Muscle layer of duodenum (tissue), 2 donors: Measurements from ENCODE around the gene NR6A1.

ENCODE experiments used
- H3K27ac ChIP-seq: one replicate; pipeline ENCODE4 v1.7.0; 2013; ENCODE audit warnings: mild to moderate bottlenecking, low read length
- H3K27me3 ChIP-seq: one replicate; pipeline ENCODE4 v1.7.0; 2013; ENCODE audit warnings: low read depth, mild to moderate bottlenecking, control low read depth, low read length
- H3K36me3 ChIP-seq, 2 donors: one replicate each; pipeline ENCODE4 v1.7.0; 2013; ENCODE audit warnings: low read length in 2 of 2, control low read depth in 1 of 2, mild to moderate bottlenecking in 1 of 2; ENCODE audit not compliant: insufficient read depth in 2 of 2, control insufficient read depth in 1 of 2
- H3K4me1 ChIP-seq, 2 donors: one replicate each; pipeline ENCODE4 v1.7.0; 2013; ENCODE audit warnings: low read length in 2 of 2, mild to moderate bottlenecking in 2 of 2, control low read depth in 1 of 2, moderate library complexity in 1 of 2; ENCODE audit not compliant: insufficient read depth in 2 of 2, control insufficient read depth in 1 of 2
- H3K4me3 ChIP-seq, 2 donors: one replicate each; pipeline ENCODE4 v1.7.0; 2013; ENCODE audit warnings: low read length in 2 of 2, low read depth in 1 of 2, mild to moderate bottlenecking in 1 of 2
- H3K9me3 ChIP-seq, 2 donors: one replicate each; pipeline ENCODE4 v1.7.0; 2013; ENCODE audit warnings: low read length in 2 of 2, control low read depth in 1 of 2, mild to moderate bottlenecking in 1 of 2; ENCODE audit not compliant: control insufficient read depth in 1 of 2
- donor health status: healthy.

The NR6A1 gene

DNA sequence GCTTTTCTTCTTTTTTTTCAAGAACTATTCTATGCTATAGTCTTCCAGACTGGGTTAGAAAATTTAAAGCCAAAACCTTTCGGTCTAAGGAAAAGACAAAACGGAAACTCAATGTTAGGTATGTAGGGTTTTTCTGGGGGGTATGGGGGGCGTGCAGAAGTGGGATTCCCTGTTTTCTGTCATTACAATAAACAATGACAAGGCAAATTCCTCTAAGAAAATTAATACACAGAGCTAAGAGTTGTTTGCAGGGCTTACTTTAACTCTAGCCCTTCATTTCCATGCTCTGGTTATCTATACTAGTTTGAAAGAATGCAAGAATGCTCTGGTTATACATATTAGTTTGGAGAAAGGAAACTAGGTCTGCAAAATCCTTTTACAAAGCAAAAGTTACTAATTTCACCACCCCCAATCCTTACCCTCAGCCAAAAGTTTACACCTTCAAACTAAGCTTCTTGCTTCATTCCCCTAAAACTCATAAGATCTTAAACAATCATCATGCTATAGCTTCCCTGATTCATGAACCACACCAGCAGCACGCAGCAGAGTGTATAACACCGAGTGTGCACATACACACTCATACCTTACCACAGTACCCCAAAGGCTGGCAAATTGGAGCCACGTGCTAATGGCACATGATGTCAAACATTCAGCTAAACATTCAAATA, 174.8 kb downstream of the NR6A1 start:
- Histone ChIP-seq H3K27ac (no peak overlapping the region), H3K4me1 (peaks cover 18 to 25% of the 10 kb centered on the region in 2 donors), H3K4me3 (no peak overlapping the region), H3K9me3 (no peaks in the 10 kb centered on the region), H3K27me3 (no peaks in the 10 kb centered on the region), H3K36me3 (no peaks in the 10 kb centered on the region)

DNA sequence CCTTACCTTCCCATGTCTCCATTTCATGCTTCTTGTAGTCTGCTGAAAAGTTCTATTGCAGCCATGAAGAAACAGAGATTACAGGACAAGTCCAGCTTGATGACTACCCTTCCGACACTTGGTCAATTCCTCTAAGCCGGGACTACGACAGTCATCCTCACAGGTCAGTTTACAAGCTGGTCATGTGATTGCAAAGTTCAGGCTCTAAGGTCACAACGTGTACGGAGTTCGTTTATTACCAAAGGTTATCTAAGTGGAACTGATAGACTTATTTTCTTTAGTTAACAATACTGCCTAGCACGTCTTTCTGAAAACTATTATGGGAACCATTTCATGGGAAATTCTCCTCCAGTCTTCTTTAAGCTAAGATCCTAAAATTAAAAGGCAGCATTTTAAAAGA, 175.4 kb downstream of the NR6A1 start:
- Histone ChIP-seq H3K4me3 (no peak overlapping the region), H3K27me3 (no peaks in the 10 kb centered on the region), H3K4me1 (peaks cover 18 to 25% of the 10 kb centered on the region in 2 donors), H3K27ac (no peak overlapping the region), H3K36me3 (no peaks in the 10 kb centered on the region), H3K9me3 (no peaks in the 10 kb centered on the region)

DNA sequence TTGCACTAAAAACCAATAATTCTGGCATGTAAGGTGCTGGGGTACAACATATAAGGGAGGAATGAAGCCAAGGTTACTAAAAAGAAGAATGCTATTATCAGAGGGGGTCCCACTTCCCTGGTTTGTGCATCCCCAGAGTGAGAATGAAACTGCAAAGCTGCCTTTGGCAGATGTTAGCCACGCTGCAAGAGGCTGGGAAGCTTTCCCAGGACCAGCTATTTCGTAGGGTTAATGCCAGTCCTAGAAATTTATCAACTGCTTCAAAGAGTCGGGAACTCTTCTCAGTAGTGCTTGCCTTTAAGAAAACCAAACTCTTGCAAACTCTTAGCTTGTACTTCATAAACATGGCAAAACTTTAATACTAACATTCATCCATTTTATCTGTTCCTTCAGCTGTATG, 176.4 kb downstream of the NR6A1 start:
- H3K27ac ChIP-seq, result no peak overlapping the region
- H3K36me3 ChIP-seq, result no peaks in the 10 kb centered on the region
- no peaks in the 10 kb centered on the region for H3K9me3 ChIP-seq
- H3K4me1 ChIP-seq, result peaks cover 18 to 25% of the 10 kb centered on the region in 2 donors
- H3K4me3 ChIP-seq, result peak overlapping the region in 1 of 2 donors; percentile 2
- H3K27me3 ChIP-seq, result no peaks in the 10 kb centered on the region

DNA sequence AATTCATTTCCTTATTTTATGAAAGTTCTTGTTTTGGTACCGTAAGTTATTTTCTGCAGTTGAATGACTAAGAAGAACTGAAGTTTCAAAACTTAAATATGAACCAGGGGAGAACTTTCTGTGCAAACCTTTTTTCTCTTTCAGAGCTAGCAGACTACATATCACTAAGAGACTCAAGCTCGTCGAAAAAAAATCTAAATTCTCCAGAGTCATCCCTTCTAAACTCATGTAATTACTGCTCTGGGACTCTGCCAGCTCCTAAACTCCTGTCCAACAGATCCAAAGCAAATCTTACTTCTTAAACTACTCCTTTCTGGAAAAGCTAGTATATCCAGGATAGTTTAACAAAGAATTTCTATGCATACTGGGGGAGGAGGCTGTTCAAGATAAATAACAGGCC, 176.9 kb downstream of the NR6A1 start:
- no peak overlapping the region for H3K27ac ChIP-seq
- peak overlapping the region in 1 of 2 donors; percentile 2 for H3K4me3 ChIP-seq
- H3K4me1 ChIP-seq, result peaks cover 18 to 25% of the 10 kb centered on the region in 2 donors
- H3K27me3 ChIP-seq, result no peaks in the 10 kb centered on the region
- H3K9me3 ChIP-seq, result no peaks in the 10 kb centered on the region
- no peaks in the 10 kb centered on the region for H3K36me3 ChIP-seq

DNA sequence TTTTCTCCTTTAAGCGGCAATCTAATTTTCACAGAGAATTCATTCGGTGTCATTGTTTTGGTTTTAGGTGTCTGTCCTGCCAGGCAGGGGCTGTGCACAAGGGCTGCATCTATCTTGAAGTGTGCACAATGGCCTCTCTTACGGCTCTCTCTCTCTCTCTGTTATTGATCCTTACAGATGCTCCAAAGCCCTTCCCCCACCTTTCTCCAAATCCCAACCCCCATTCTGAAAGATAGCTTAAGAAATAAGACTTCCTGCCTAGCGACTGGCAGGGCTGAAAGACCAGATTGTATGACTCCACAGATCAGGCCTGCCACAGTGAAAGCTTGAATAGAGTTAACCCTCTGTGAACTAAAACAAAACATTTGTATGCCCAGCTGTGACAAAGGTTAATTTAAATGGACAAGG, 177.5 kb downstream of the NR6A1 start:
- Histone ChIP-seq H3K9me3 (no peaks in the 10 kb centered on the region), H3K36me3 (no peaks in the 10 kb centered on the region), H3K4me1 (peaks cover 18 to 25% of the 10 kb centered on the region in 2 donors), H3K27me3 (no peaks in the 10 kb centered on the region), H3K4me3 (no peak overlapping the region), H3K27ac (no peak overlapping the region)

DNA sequence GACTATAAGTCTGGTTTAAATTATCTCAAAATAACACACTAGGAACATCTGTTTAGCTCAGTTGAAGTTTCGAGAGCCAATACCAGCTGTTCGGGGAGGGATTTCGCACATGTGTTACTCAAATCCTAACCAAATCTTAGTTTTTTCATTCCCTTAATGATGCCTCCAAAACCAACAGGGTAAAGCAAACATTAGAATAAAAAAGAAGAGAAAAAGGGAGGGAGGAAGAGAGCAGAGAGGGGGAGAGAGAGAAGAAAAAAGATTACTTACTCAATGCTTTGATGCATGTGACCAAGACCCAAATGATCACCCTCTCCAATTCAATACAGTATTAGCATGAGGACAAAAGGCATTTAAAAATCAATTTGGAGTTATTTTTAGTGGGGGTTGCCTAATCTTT, 177.9 kb downstream of the NR6A1 start:
- H3K4me1 ChIP-seq, result peaks cover 18 to 25% of the 10 kb centered on the region in 2 donors
- H3K4me3 ChIP-seq, result no peak overlapping the region
- no peak overlapping the region for H3K27ac ChIP-seq
- no peaks in the 10 kb centered on the region for H3K27me3 ChIP-seq
- no peaks in the 10 kb centered on the region for H3K9me3 ChIP-seq
- H3K36me3 ChIP-seq, result no peaks in the 10 kb centered on the region

DNA sequence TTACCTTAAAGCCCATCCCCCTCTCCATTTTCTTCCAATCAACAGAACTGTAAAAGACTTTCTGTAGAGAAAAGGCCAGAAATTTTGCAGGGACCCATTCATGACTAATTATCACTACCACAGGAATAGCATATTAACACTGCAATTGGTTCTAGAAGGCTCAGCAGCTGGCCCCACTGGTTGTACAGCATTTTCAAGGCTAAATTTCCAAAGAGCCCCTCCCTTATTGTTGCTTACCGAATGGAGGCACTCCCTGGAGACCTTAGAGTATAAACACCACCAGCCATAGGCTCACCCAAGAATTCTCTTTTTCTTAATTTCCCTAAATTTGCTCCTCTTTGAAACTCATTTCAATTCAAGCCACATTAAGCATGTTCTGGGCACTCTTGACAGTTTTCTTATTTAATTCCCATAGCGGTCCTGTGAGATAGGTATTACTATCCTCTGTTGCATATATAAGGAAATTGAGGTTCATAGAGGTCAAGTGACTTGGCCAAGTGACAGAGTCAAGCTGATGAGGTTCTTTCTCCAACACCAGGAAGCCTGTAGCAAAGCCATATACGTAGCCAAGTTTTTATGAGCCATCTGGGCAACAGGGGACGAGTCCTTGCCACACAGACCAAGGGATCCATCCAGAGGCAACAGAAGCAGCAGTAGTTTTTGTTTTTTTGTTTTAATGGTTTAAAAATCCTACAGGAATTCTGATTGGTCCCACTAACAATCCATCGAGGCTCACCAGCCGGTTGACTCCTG, 180.0 kb downstream of the NR6A1 start:
- Histone ChIP-seq H3K4me1 (peaks cover 11 to 22% of the 10 kb centered on the region in 2 donors), H3K4me3 (no peak overlapping the region), H3K36me3 (no peaks in the 10 kb centered on the region), H3K9me3 (no peaks in the 10 kb centered on the region), H3K27ac (no peak overlapping the region), H3K27me3 (no peaks in the 10 kb centered on the region)

DNA sequence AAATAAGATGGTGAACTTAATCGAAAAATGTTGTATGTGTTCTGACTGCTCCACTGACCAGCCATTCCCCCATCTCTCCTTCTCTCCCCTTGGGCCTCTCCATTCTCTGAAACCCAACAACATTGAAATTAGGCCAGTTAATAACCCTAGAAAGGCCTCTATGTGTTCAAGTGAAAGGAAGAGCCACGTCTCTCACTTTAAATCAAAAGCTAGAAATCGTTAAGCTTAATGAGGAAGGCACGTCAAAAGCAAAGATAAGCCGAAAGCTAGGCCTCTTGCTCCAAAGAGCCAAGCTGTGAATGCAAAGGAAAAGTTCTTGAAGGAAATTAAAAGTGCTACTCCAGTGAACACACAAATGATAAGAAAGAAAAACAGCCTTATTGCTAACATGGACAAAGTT, 186.5 kb downstream of the NR6A1 start:
- H3K36me3 ChIP-seq, result no peaks in the 10 kb centered on the region
- H3K4me3 ChIP-seq, result no peak overlapping the region
- no peak overlapping the region for H3K27ac ChIP-seq
- no peaks in the 10 kb centered on the region for H3K27me3 ChIP-seq
- H3K4me1 ChIP-seq, result no peaks in the 10 kb centered on the region
- no peaks in the 10 kb centered on the region for H3K9me3 ChIP-seq

DNA sequence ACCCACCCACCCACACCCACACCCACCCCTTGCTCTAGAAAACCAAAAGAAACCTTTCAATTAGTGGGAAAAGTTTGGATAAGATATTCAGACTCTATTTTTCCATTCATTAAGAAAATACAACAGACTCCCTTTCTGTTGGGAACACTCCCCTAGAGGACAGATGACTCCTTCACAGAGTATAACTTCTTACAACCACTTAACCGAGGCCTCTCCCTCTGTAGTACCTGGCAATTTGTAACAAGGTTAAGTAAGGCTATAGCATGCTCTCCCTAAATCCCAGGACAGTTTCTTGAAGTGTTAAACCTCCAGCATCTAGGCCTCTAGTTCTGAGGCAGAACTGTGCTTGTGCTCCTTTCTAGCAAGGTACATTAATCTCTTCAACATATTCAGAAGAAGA, 188.0 kb downstream of the NR6A1 start:
- Histone ChIP-seq H3K27ac (no peak overlapping the region), H3K36me3 (no peaks in the 10 kb centered on the region), H3K4me1 (no peaks in the 10 kb centered on the region), H3K4me3 (no peak overlapping the region), H3K27me3 (no peaks in the 10 kb centered on the region), H3K9me3 (no peaks in the 10 kb centered on the region)

DNA sequence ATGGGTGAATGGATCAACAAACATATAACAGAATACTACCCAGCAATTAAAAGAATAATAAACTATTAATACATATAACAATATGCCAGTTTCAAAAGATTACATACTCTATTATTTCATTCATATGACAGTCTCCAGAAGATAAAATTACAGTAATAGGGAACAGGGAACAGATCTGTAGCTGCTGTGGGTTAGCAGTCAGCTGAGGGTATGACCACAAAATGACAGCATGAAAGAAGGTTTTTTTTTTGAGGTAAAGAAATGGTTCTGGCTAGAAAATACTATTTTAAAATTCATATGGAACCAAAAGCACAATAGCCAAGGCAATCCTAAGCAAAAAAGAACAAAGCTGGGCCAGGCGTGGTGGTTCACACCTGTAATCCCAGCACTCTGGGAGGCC, 190.9 kb downstream of the NR6A1 start:
- Histone ChIP-seq H3K36me3 (no peaks in the 10 kb centered on the region), H3K4me3 (no peak overlapping the region), H3K27ac (no peak overlapping the region), H3K4me1 (no peaks in the 10 kb centered on the region), H3K9me3 (no peaks in the 10 kb centered on the region), H3K27me3 (no peaks in the 10 kb centered on the region)

DNA sequence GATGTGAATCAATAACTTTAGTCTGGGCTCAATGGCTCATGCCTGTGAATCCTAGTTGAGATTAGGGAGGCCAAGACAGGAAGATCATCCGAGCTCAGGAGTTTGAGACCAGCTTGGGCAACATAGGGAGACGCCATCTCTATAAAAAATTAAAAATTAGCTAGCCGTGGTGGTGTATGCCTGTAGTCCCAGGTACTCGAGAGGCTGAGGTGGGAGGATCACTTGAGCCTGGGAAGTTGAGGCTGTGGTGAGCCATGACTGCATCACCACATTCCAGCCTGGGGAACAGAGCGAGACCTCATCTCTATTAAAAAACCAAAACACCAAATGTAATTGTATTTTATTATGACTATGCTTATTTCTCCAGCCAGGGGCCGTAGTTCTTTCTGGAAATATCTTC, 194.4 kb downstream of the NR6A1 start:
- Histone ChIP-seq H3K4me1 (no peaks in the 10 kb centered on the region), H3K9me3 (no peaks in the 10 kb centered on the region), H3K36me3 (no peaks in the 10 kb centered on the region), H3K27ac (no peak overlapping the region), H3K27me3 (no peaks in the 10 kb centered on the region), H3K4me3 (no peak overlapping the region)
